Kidney epithelial cell (primary cell): ENCODE measurements around the gene STK38L. TPM values are rescaled to one million over a fixed set of nuclear protein-coding genes. Genes with fewer than 3 reads are reported as not detected.

Source experiments
- DNase-seq: peaks from one replicate; pipeline ENCODE4 v3.0.0-alpha.2; 2010; ENCODE audit warnings: low read depth
- H3K27me3 ChIP-seq: 2 replicates; pipeline ENCODE4 v1.6.0; 2011; ENCODE audit warnings: low read length; ENCODE audit not compliant: control insufficient read depth, insufficient read depth
- H3K36me3 ChIP-seq: 2 replicates; pipeline ENCODE4 v1.5.1; 2011; ENCODE audit warnings: low read length; ENCODE audit not compliant: control insufficient read depth, insufficient read depth
- H3K4me3 ChIP-seq: 2 replicates; pipeline ENCODE4 v1.5.1; 2011; ENCODE audit warnings: low read depth, mild to moderate bottlenecking, control low read depth, low read length
- total RNA-seq: library from RNA; depleted of rRNA; stranded (reverse); fragments of >200 nt; gene quantifications from 2 replicates; pipeline ENCODE4 v1.2.3, GENCODE V29; 2015
- TF ChIP-seq, protein P1 (sequence below): IDR thresholded peaks from 2 replicates; pipeline ENCODE4 v1.5.1; 2011; ENCODE audit warnings: mild to moderate bottlenecking, moderate library complexity, low read length, control low read depth, inconsistent platforms; ENCODE audit not compliant: insufficient read depth, poor library complexity, severe bottlenecking

Gene STK38L
- total RNA-seq, 1 donor from 2014 or later: 28.0 TPM

DNA sequence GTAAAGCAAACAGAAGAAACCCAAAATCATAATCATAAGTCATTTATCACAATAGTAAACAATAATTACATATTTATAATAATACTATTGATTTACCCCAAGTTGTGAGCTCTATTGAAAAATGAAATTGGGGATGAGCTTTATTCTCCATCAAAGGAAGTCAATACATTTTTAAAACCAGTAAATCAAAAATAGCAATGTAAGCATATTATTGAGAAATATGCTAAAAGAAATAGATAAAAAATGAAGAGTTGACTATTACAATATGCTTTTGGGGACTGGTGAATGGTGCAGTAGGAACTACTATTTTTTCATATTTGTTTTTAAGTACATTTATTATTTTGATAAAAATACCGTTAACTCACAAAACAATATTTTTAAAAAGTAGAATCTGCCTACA, 31.2 kb upstream of the STK38L start:
- H3K36me3 ChIP-seq: no peaks in the 10 kb centered on the region
- DNase-seq: no peak
- H3K27me3 ChIP-seq: no peaks in the 10 kb centered on the region
- no peak overlapping the region for H3K4me3 ChIP-seq
- TF ChIP-seq, protein P1, sequence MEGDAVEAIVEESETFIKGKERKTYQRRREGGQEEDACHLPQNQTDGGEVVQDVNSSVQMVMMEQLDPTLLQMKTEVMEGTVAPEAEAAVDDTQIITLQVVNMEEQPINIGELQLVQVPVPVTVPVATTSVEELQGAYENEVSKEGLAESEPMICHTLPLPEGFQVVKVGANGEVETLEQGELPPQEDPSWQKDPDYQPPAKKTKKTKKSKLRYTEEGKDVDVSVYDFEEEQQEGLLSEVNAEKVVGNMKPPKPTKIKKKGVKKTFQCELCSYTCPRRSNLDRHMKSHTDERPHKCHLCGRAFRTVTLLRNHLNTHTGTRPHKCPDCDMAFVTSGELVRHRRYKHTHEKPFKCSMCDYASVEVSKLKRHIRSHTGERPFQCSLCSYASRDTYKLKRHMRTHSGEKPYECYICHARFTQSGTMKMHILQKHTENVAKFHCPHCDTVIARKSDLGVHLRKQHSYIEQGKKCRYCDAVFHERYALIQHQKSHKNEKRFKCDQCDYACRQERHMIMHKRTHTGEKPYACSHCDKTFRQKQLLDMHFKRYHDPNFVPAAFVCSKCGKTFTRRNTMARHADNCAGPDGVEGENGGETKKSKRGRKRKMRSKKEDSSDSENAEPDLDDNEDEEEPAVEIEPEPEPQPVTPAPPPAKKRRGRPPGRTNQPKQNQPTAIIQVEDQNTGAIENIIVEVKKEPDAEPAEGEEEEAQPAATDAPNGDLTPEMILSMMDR: no peak

DNA sequence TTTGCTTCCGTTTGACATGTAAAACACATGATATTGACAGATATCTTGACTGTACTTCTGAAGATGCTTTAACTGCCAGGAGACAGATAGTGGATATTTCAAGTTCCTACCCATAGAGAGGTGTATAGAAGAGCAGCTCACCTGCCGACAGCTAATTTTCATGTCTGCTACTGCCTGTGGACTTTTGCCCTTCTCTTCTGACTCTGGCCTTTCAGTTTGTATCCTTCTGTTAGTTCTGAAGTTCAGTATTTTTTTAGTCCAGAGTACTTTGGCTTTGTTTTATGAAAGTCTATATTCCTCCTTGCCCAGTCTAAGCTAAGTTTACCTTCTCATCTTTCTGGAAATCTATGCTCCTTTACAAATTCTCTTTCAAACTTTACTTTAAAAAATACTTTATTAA, 30.8 kb upstream of the STK38L start:
- Histone ChIP-seq H3K36me3 (no peaks in the 10 kb centered on the region), H3K4me3 (no peak overlapping the region), H3K27me3 (no peaks in the 10 kb centered on the region)
- DNase-seq: no peak
- TF ChIP-seq, protein P1: no peak

DNA sequence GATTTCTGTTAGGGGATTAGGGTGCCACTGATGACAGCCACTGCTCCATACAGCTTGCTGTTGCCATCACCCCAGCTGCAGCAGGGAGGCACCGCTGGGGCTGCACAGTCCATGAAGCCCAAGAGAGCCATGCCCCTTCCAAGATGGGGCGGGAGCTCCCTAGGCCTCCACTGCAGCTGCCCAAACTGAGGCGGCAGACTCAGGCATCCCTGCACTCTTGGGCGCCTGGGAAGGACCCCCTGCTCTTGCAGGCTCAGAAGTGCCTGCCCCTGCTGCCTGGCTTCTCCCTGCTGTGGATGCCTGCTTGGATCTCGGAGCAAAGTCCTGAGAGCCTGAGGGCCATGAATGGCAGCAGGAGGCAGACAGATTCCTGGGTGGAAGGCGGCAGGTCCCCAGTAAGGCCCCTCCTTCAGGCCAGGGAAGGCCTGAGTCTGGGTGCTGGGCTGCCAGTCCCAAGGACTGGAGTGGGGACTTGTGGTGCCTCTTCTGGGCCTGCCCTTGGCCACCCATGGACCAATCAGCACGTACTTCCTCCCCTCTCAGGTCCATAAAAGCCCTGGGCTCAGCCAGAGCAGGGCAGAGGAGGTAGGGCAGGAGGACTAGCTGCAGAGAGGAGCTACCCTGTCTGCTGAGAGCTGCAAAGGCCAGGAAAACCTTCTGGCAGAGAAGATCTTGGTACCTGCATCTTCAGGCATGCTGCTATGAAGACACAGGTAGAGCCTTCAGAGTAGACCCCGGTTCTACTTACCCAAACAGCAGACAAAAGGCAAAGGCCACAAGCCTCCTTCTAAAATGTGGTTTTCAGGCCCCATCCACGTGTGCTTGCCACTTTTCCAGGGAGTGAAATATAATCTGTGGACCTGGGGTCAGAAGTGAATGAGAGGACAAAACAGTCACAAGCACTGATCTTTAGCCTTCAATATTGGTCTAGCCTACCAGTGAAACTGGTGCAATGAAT, 30.0 kb upstream of the STK38L start:
- Histone ChIP-seq H3K4me3 (no peak overlapping the region), H3K27me3 (no peaks in the 10 kb centered on the region), H3K36me3 (no peaks in the 10 kb centered on the region)
- DNase-seq: no peak
- TF ChIP-seq, protein P1: no peak

DNA sequence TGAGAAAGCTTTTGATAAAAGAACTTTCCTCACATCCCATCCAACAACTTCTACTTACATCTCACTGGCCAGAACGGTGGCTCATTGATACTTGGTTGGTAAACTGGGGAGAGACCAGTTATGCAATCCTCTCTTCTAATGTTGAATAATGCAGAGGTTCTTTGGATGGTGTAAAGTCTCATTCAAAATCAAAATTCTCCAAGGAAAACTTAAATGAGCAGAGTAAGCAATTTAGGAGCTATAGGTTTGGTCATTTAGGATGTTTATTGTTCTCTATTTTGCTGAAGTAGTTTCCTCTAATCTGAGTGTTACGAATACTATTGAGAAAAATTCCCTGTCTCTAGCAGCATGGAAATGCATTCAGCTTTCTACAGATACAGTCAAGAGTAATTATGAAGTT, 26.5 kb upstream of the STK38L start:
- no peak for DNase-seq
- TF ChIP-seq, protein P1: no peak
- Histone ChIP-seq H3K27me3 (no peaks in the 10 kb centered on the region), H3K4me3 (no peak overlapping the region), H3K36me3 (no peaks in the 10 kb centered on the region)

- TF ChIP-seq, protein P1: no peak
- Histone ChIP-seq H3K36me3 (no peaks in the 10 kb centered on the region), H3K27me3 (no peaks in the 10 kb centered on the region), H3K4me3 (no peak overlapping the region)
- DNase-seq: no peak
Measured at GRCh38 chr12:27219693-27220054, 24.4 kb upstream of the STK38L start.
